ENCODE data around the gene LHFPL6. TPM values are rescaled to one million over a fixed set of nuclear protein-coding genes. Genes with fewer than 3 reads are reported as not detected.

The LHFPL6 gene
- total RNA-seq, 3 donors from 2014 or later = 54.2 to 99.6 (median 91.7) TPM

DNA sequence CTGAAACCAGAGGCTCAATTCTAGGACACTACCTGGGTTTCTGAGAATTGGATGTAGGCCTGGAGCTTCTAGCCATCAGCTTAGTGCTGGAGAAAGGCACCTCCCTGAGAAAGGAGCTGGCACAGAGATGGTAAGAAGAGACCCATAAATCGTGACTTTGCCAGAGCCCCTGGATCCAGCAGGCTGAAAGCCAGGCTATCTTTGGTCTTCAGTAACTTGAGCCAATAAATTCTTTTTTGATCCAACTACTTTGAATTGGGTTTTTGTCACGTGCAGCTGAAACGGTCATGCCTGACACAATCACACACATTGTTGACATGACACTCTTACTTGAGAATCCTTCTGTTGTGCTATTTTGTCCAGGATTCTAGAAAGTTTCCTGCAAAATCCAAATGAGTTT, 103.4 kb downstream of the LHFPL6 start:
- DNase-seq (ENCODE audit: low spot score in 2 of 2) = no peak
- H3K4me3 ChIP-seq = no peak overlapping the region
- TF ChIP-seq, protein P1, sequence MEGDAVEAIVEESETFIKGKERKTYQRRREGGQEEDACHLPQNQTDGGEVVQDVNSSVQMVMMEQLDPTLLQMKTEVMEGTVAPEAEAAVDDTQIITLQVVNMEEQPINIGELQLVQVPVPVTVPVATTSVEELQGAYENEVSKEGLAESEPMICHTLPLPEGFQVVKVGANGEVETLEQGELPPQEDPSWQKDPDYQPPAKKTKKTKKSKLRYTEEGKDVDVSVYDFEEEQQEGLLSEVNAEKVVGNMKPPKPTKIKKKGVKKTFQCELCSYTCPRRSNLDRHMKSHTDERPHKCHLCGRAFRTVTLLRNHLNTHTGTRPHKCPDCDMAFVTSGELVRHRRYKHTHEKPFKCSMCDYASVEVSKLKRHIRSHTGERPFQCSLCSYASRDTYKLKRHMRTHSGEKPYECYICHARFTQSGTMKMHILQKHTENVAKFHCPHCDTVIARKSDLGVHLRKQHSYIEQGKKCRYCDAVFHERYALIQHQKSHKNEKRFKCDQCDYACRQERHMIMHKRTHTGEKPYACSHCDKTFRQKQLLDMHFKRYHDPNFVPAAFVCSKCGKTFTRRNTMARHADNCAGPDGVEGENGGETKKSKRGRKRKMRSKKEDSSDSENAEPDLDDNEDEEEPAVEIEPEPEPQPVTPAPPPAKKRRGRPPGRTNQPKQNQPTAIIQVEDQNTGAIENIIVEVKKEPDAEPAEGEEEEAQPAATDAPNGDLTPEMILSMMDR (IDR thresholded peaks at IDR 0.05) = no peak
- TF ChIP-seq POLR2AphosphoS5 (IDR thresholded peaks at IDR 0.05) = no peak
- TF ChIP-seq POLR2A (IDR thresholded peaks at IDR 0.05) = no peak
- no peaks in the 10 kb centered on the region for H3K36me3 ChIP-seq
- intact Hi-C loops (cut with DNase I; ENCODE audit: low total_unique reads) = no loop called here
- no peaks in the 10 kb centered on the region for H3K27me3 ChIP-seq
- H3K27ac ChIP-seq = no peak overlapping the region
- H3K9me3 ChIP-seq = no peaks in the 10 kb centered on the region
- no peaks in the 10 kb centered on the region for H3K4me1 ChIP-seq

DNA sequence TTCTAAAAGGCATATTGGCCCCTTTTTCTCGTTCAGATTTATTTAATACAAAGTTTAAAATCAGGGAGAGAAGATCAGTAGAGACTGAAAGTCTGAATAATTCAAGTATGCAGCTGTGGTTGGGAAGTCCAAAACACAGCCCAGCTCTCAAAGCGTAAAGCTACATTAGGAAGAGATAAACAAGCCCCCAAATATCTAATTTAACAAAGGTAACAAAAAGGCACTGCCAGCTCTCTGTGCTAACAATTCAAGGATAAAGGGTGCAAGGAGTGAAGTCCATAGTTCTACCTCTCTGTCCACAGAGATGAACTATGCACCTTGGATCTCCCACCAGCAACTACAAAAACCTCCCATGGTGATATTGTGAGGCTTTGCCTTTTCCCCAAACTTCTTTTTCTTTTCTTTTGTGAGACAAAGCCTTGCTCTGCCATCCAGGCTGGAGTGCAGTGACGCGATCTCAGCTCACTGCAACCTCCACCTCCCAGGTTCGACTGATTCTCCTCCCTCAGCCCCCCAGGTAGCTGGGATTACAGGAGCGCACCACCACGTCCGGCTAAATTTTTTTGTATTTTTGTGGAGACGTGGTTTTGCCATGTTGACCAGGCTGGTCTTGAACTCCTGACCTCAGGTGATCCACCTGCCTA, 104.4 kb downstream of the LHFPL6 start:
- intact Hi-C loops (cut with DNase I; ENCODE audit: low total_unique reads) = no loop called here
- TF ChIP-seq, protein P1 (IDR thresholded peaks at IDR 0.05) = no peak
- TF ChIP-seq POLR2AphosphoS5 (IDR thresholded peaks at IDR 0.05) = no peak
- TF ChIP-seq POLR2A (IDR thresholded peaks at IDR 0.05) = no peak
- Histone ChIP-seq H3K4me3 (no peak overlapping the region), H3K4me1 (no peaks in the 10 kb centered on the region), H3K27ac (no peak overlapping the region), H3K9me3 (no peaks in the 10 kb centered on the region), H3K27me3 (no peaks in the 10 kb centered on the region), H3K36me3 (no peaks in the 10 kb centered on the region)
- no peak for DNase-seq (ENCODE audit: low spot score in 2 of 2)

DNA sequence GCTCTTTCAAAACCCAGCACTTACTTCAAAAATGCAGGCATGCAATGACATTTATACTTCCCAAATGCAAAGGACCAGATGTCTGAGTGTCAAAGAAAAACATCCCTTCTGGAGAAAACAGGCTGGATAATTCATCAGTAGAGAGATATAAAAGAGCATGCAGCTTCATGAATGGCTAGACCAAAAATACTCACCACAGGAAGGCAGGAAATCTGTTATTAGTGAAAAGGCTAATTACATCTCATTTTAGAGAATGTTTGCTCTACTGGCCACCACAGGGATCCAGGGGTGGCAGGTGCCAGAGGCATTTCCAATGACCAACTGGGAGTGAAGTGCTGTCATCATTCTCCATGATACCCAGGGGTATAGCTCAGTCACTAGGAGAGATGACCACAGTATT, 106.5 kb downstream of the LHFPL6 start:
- no peaks in the 10 kb centered on the region for H3K4me1 ChIP-seq
- TF ChIP-seq POLR2A (IDR thresholded peaks at IDR 0.05) = no peak
- TF ChIP-seq, protein P1 (IDR thresholded peaks at IDR 0.05) = no peak
- no peak for TF ChIP-seq POLR2AphosphoS5 (IDR thresholded peaks at IDR 0.05)

DNA sequence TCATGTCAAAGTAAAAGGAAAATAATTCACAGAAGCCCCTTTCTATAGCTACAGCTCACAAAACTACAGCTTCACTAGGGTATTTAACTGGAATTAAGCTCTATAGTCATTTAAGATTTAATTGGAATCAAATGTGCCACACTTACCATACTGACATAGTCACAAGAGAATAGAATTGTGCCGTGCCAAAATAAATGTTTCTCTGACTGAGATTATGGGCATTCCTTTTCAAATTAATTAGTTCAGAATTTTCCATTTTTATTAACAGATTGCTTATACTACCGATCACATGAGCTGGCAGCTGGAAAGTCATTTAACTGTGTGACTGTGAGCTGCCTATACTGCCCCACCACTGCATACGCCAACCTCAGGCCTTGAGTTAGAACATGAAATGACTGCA, 108.4 kb downstream of the LHFPL6 start:
- TF ChIP-seq, protein P1 (IDR thresholded peaks at IDR 0.05) = no peak
- TF ChIP-seq POLR2A (IDR thresholded peaks at IDR 0.05) (no peak), POLR2AphosphoS5 (IDR thresholded peaks at IDR 0.05) (no peak)
- Histone ChIP-seq H3K27me3 (no peaks in the 10 kb centered on the region), H3K4me1 (no peaks in the 10 kb centered on the region), H3K4me3 (no peak overlapping the region), H3K9me3 (no peaks in the 10 kb centered on the region), H3K27ac (no peak overlapping the region), H3K36me3 (no peaks in the 10 kb centered on the region)
- intact Hi-C loops (cut with DNase I; ENCODE audit: low total_unique reads) = loop anchor here (1.0 kb wide), 1 partner anchor 32 kb away; no protein-coding TSS in a partner anchor
- DNase-seq (ENCODE audit: low spot score in 2 of 2) = no peak

More for the DNA sequence above, 106.5 kb downstream of the LHFPL6 start:
- H3K36me3 ChIP-seq = no peaks in the 10 kb centered on the region
- H3K27me3 ChIP-seq = no peaks in the 10 kb centered on the region
- no peak overlapping the region for H3K27ac ChIP-seq
- no peak for DNase-seq (ENCODE audit: low spot score in 2 of 2)
- intact Hi-C loops (cut with DNase I; ENCODE audit: low total_unique reads) = no loop called here
- H3K9me3 ChIP-seq = no peaks in the 10 kb centered on the region
- no peak overlapping the region for H3K4me3 ChIP-seq

DNA sequence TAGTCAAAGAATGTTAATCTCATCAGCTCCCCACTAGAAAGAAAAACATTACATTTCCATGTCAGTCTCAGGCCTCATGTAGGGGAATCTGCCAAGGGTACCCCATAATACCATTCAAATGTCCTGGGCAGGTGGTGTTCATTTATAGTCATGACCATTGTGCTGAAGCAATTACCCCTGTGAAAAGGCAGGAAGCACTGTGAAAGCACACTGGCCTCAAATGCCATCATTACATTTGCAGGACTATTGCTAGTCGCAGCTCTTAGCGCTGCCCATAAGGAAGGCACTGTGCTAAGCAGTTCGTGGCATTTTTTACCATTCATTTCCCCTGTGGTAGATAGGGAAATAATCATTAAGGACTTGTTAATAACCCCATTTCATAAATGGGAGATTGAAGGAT, 109.0 kb downstream of the LHFPL6 start:
- intact Hi-C loops (cut with DNase I; ENCODE audit: low total_unique reads) = loop anchor here (1.0 kb wide), 1 partner anchor 32 kb away; no protein-coding TSS in a partner anchor
- no peaks in the 10 kb centered on the region for H3K36me3 ChIP-seq
- TF ChIP-seq, protein P1 (IDR thresholded peaks at IDR 0.05) = no peak
- TF ChIP-seq POLR2AphosphoS5 (IDR thresholded peaks at IDR 0.05) (no peak), POLR2A (IDR thresholded peaks at IDR 0.05) (no peak)
- DNase-seq (ENCODE audit: low spot score in 2 of 2) = no peak
- no peaks in the 10 kb centered on the region for H3K27me3 ChIP-seq
- H3K27ac ChIP-seq = no peak overlapping the region
- no peak overlapping the region for H3K4me3 ChIP-seq
- H3K4me1 ChIP-seq = no peaks in the 10 kb centered on the region
- no peaks in the 10 kb centered on the region for H3K9me3 ChIP-seq
